ENCODE measurements around the gene PLXNA4.

DNA sequence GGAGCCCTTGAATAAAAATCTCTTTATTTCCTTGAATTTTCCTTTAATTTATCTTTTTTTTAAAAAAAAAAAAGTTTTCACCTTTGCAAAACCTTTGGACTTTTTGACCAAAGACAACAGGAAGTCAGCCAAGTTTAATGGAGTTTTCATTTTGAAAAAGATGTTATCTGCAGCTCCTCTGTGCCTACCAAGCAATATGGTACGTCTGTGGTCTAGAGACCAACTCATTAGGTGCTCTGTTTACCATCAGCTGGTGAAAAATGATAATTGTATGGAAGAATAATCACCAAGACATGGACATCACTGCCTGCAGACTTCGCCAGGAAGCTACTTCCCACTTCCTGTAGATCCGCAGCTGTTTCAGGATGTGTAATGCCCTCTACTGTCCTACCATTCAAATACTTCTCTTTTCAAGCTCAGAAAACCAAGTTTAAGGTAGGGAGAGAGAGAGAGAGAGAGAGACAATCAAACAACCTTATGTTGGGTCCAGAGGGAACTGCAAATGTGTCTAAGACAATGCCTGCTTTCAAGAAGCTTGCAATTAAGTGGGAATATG, 18.7 kb downstream of the PLXNA4 start:
- TF ChIP-seq, protein P1, sequence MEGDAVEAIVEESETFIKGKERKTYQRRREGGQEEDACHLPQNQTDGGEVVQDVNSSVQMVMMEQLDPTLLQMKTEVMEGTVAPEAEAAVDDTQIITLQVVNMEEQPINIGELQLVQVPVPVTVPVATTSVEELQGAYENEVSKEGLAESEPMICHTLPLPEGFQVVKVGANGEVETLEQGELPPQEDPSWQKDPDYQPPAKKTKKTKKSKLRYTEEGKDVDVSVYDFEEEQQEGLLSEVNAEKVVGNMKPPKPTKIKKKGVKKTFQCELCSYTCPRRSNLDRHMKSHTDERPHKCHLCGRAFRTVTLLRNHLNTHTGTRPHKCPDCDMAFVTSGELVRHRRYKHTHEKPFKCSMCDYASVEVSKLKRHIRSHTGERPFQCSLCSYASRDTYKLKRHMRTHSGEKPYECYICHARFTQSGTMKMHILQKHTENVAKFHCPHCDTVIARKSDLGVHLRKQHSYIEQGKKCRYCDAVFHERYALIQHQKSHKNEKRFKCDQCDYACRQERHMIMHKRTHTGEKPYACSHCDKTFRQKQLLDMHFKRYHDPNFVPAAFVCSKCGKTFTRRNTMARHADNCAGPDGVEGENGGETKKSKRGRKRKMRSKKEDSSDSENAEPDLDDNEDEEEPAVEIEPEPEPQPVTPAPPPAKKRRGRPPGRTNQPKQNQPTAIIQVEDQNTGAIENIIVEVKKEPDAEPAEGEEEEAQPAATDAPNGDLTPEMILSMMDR (IDR thresholded peaks at IDR 0.05): no peak
- TF ChIP-seq POLR2A (IDR thresholded peaks at IDR 0.05): no peak
- no peak for TF ChIP-seq POLR2AphosphoS5 (IDR thresholded peaks at IDR 0.05)
- TF ChIP-seq EP300 (IDR thresholded peaks at IDR 0.05): no peak

All from gastroesophageal sphincter (tissue), 3 donors.